Hematopoietic multipotent progenitor cell (in vitro differentiated cells): ENCODE data around the gene TLN1. TPM values are rescaled to one million over a fixed set of nuclear protein-coding genes. Genes with fewer than 3 reads are reported as not detected.
A peak's percentile ranks its signal among the peaks of the same experiment; 100 is the strongest.

Experiments
- DNase-seq, 3 donors: peaks; one replicate each; pipeline ENCODE4 v3.0.0-alpha.2; 2011 to 2015; ENCODE audit warnings: low read depth in 2 of 3, low spot score in 2 of 3
- total RNA-seq: library from RNA; depleted of rRNA; stranded (reverse); fragments of >200 nt; gene quantifications from one replicate; pipeline ENCODE4 v1.2.3, GENCODE V29; 2012

The TLN1 gene
- total RNA-seq, 1 donor, result 414 TPM

DNA sequence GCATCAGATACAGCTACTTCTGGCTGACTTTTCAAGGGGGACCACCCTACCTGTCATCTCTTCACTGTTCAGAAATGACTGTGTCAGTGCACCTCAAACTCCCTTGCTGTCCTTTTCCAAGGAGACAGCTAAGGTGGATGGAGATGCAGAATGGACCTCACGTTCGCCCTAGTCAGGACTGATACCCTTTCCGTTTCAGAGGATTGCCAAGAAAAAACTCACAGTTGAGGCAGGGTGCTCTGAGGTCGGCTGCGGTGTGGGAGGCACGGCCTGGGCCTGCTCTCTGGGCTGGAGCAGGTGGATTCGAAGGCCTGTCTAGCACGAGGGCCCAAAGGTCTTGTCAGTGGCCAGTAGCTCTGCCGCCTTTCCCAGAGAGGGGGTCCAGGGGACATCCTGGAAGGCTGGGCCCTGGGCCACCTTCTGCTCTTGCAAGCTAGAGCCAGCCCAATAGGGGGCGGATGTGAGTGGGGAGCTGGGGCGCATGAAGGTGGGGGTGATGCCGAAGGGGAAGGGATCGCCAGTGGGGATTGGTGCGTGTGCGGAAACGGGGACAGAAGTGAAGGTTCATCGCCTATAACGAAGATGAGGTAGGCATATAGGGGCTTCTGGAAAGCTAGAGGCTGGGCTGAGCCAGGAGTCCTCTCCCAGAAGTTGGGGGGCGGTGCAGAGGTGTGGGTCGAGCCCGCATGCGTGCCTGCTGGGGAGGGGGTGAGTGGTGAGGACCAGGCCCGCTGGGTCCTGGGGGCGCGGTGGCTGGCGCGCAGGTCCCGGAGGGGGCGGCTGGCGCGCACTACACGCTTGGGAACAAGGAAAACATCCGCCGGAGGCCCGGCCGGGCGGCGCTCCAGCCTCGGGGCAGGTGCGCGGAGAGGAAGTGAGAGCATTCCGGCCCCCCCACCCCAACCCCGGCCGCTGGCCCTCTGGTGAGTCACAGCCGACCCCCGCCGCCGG, 24.6 kb upstream of the TLN1 start:
- peak; percentile 48 to 85 (median 82) for DNase-seq

DNA sequence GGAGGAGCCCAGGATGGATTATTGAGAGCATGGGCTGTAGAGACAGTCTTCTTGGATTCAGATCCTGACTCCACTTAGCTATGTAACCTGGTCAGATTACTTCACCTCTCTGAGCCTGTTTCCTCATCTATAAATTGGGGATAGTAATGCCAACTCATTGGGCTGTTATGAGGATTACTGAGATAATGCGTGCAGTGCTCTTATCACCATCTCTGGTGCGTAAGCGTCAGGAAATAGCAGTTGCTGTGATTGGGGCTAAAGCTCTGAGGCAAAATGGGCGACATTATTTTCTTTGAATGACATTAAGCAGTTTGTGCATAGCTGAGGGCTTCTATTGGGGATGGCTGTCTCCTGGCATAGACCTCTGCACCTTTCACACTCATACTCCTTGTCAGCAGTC, 23.1 kb upstream of the TLN1 start:
- DNase-seq, result no peak

- DNase-seq, result no peak
These were observed 22.3 kb upstream of the TLN1 start, which contains the start of gene MSMP for GRCh38 chr9:35754264-35754663. Gene MSMP (minus strand): TSS chr9:35754276. CDS start chr9:35754129, 147 bp downstream.

DNA sequence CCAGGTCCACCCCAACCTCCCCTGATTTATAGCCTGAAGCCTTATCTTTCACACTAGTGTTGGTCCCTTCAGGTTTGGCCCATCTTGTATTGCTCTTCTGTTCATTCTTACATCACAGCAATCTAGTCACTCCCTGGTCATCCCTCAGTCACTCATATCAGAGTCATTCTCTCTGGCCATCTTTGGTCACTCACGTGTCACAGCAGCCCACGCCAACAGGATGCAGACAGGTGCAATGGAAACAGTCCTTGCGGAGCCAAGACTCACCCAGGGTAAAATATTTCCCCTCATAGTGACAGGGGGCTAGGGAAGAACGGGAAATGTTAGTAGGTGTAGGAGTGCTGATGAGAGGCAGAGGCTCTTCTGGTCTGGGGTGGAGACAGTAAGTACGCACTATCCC, 21.5 kb upstream of the TLN1 start:
- no peak for DNase-seq

DNA sequence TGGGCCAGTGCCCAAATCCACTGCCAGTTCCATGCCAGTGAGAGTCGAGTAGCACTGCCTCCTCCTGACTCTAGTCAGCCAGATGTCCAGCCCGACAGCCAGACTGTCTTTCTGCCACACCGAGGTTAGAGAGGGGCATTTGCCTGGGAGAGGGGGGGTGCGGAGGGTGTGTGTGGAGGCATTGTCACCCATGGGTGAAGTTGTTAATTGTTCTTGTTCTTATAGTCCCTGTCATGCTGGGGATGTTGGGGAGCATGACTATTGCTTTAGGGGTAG, 18.2 kb upstream of the TLN1 start:
- DNase-seq, result no peak

DNA sequence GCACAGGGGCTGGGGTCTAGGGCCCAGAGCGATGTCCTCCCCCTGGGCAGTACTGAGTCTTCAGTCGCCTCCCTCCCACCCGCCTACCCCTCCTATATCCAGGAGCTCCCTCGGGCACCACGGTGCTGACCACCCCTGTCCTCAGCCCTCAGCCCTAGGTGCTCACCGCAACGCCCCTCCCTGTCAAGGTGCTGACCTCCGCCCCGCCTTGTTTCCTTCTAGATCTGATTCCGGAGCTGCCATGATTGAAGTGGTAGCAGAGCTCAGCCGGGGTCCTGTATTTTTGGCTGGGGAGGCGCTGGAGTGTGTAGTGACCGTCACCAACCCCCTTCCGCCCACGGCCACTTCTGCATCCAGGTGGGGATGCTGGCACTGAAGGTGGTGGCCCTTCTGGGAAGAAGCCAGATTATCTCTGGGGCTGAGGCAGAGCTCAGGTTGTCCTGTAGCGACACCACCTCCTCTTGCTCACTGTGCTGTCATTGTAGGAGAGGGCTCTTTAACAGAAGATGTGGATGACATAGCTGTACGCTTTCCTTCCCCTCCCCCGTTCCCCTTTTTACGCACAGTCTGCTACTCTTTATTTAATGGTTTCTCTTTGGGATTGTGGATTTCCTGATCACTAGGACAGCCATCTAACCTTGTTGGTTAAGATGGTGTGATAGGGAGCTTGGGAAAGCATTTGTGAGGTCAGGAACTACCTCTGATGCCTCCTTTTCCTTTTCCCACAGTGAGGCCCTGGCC, 17.7 kb upstream of the TLN1 start:
- peak in 1 of 3 donors; percentile 55 for DNase-seq

DNA sequence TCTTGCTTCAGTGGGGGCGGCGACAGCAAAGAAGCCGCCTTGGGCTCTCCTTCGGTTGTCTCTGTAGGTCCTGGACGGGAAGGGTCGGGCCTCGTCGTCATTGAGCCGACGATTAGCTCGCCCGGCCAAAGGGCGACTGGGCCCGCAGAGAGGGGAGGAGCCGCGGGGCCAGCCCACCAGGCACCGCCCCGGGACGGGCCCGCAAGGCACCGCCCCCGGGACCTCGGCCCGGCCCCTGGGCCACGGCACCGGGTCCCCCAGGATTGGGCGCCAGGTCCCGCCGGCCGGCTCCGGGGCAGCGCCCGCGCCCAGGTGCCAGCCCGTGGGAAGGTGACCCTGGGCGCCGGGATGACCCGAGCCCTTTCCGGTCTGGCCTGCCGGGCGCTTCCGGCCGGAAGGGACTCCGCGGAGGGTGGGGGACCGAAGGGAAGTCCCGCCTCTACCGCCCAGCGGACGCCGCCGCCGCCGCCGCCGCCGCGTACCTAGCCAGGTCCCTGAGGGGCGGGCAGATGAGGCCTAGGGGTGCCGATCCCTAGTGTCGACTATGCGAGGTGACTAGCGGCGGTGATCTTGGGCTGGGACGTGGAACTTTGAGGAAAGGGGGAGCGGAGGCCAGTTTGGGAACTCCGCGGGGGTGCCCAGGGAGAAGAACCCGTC, 17.0 kb upstream of the TLN1 start, which contains the start of the genes GBA2 and RGP1:
Gene GBA2 (minus strand): TSS at position 371 of the 657 bp plus-strand sequence. CDS start 524 bp downstream, outside the sequence.
Gene RGP1 (plus strand): TSS at position 430 of the 657 bp plus-strand sequence. CDS start 469 bp downstream, outside the sequence.
- peak in 1 of 3 donors; percentile 66 for DNase-seq

GRCh38 chr9:35748242-35748857, 16.4 kb upstream of the TLN1 start:
- peak in 1 of 3 donors; percentile 33 for DNase-seq

DNA sequence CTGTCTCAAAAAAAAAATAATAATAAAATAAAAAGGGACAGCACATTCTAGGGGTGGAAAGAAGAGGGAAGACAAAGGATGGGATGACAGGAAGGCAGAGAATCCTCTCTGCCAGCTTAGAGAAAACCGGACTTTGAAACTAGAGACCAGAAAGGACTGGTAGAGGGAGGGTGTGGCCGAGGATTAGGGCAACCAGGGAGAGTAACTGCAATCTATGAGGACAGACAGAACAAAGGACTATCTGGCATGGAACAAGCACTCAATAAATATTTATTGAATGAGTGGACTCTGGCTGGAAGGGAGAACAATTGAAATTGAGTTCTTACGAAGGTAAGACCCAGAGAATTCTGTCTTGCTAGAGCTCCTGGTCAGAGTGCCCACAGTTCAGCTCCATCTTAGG, 14.6 kb upstream of the TLN1 start:
- DNase-seq, result no peak

DNA sequence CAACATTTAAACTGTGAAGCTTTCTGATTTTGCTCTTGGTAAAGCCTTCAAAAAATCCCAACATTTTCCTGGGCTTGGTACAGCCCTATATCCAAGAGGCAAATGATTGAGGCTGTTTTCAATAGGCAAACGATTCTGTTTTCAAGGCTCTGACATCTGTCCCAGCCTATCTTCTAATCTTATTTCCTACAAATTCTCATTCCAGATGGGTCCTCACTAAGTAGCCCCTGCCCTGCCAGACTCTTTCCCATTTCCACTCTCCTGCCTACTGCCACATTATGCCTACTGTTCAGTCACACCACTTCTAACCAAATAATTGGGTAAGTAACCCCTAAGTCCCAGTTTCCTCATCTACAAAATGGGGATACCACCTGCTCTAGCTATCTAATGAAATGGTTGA, 13.6 kb upstream of the TLN1 start:
- DNase-seq, result no peak

GRCh38 chr9:35743880-35744518, 12.0 kb upstream of the TLN1 start:
- DNase-seq, result no peak

GRCh38 chr9:35743452-35743851, 11.5 kb upstream of the TLN1 start:
- no peak for DNase-seq

GRCh38 chr9:35741740-35742139, 9.7 kb upstream of the TLN1 start:
- DNase-seq, result peak in 1 of 3 donors; percentile 28

DNA sequence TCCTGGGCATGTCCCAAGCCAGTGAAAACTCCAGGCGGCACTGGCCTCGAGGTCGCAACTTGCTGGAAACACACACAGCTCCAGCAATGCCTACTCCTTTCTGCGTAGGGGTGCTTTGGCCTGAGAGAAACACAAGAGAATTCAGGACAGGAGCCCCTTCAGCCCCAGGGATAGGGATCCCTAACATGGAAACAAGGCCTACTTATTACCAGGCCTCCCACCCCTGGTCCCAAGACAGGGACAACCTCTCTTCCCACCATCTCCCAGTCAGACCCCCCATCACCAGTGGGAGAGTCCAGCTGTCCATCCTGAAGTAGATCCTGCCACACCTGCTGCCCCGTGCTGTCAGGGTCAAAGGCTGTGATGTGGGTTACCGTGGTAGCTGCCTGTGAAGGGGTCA, 8.2 kb upstream of the TLN1 start:
- no peak for DNase-seq

GRCh38 chr9:35738924-35739323, 6.9 kb upstream of the TLN1 start:
- DNase-seq, result no peak

DNA sequence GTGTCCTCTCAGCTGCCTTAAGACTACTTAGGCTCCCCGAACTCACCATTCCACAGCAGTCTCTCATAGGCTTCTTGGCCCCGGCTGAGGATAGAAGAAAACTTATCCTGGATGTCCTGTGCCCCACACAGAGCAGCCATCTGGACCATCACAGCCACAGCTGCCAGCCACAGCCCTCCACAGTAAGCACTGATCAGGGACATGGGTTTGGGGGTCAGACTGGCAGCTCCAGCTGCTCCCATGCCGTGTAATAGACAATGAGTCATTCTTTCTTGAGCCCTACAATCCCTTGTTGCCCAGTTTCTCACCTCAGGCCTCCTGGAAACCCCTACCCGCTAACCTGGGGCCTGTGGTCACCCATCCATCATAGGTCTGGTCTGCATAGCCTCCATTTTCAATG, 6.2 kb upstream of the TLN1 start:
- DNase-seq, result no peak

DNA sequence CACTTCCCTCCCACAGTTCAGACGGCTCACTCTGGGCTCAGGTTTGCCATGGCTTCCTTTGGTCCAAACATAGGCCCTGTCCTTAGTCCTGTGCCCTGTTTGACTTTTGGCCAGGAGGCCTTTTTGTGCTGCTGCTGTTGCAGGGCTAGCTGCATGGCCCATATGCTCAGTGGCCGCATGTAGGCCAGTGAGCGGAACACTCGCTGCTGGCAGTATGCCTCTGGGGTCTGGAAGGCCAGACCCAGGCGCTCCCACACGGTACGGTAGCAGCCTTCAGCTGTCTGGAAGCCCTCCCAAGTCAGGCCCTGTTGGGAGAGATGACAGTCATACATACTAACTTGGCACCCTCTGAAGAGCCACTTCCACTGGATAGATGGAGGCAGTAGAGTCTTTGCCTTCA, 5.1 kb upstream of the TLN1 start:
- DNase-seq, result no peak

GRCh38 chr9:35736201-35736633, 4.2 kb upstream of the TLN1 start:
- peak in 2 of 3 donors; percentile 72 to 89 for DNase-seq

DNA sequence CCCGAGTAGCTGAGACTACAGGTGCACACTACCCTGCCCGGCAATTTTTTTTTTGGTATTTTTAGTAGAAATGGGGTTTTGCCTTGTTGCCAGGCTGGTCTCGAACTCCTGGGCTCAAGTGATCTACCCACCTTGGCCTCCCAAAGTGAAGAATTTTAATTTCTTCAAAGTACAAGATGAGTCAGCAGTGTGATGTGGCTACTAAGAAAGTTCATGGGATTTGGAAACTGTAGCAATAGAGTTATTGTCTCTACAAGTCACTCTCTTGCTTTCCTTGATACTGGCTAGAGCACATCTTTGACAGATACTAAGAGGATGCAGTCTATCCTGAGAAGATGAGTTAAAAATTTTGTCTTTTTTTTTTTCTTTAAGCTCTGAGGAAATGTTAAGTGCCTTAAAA, 2.1 kb upstream of the TLN1 start:
- no peak for DNase-seq
